NCI-H2029 (cell line): ENCODE data around the gene UBAP2L.
"Not testable (repeated sequence)": the region's sequence is repeated elsewhere in the genome, so short reads cannot be mapped to it uniquely, and the experiment has no call there.

ENCODE experiments used
- DNase-seq: peaks from one replicate; lab custom pipeline; 2025; lab: John Stamatoyannopoulos, UW

Gene UBAP2L

GRCh38 chr1:154313066-154313356 lies 92.3 kb downstream of the UBAP2L start:
- no peak for DNase-seq

DNA sequence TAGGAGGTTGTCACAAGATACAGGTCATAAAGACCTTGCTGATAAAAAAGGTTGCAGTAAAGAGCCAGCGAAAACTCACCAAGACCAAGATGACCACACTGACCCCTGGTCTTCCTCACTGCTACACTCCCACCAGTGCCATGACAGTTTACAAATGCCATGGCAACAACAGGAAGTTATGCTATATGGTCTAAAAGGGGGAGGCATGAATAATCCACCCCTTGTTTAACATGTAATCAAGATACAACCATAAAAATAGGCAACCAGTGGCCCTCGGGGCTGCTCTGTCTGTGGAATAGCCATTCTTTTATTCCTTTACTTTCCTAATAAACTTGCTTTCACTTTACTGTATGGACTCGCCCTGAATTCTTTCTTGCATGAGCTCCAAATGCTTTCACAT lies 93.5 kb downstream of the UBAP2L start:
- DNase-seq, result not testable (repeated sequence)

DNA sequence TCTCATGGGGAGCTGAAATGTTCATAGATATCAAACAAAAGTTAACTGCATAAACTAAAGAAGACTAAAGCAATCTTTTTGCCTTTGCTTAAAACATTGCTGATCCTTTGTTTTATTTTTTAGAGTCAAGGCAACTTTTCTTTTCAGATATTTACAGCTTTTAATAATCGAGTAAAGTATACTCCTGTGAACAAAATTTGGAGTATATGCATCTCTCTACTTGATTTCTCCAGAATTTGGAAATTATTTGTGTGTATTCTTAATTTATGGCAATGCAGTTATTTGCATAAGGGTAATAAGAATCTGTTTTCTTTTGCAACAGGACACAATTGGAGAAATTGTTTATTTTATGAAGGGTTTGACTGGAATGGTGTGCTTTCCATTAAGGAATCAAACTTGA lies 95.9 kb downstream of the UBAP2L start:
- DNase-seq, result no peak

- no peak for DNase-seq
Observed at GRCh38 chr1:154318386-154318785, 97.6 kb downstream of the UBAP2L start.
